Activated T-helper 1 cell treated with Interleukin-2 at 50 U/mL for 16 hours (primary cell): Measurements from ENCODE around the gene ZNF782.
"Not testable (repeated sequence)": the region's sequence is repeated elsewhere in the genome, so short reads cannot be mapped to it uniquely, and the experiment has no call there.

Source experiments
- DNase-seq: peaks from one replicate; pipeline ENCODE4 v3.0.0-alpha.2; 2020; ENCODE audit warnings: low read depth

The ZNF782 gene

DNA sequence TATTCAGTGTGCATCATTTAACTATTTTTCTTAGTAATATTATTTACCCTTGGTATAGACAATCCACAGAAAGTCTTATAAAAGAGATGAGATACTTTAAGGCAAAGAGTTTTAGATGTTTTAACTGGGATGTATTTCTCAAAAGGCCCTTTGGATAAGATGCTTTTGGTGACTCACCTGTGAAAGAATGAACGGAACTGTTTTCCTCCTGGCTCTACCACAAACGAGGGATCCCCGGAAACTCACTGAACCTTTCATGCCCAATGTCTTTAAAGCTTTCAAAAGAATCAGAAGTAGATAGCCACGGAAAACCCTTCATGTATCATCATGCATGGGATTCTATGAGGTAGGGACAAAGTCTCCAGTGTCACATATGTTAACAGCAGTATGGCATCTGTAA is 1.6 kb downstream of the ZNF782 start:
- no peak for DNase-seq

DNA sequence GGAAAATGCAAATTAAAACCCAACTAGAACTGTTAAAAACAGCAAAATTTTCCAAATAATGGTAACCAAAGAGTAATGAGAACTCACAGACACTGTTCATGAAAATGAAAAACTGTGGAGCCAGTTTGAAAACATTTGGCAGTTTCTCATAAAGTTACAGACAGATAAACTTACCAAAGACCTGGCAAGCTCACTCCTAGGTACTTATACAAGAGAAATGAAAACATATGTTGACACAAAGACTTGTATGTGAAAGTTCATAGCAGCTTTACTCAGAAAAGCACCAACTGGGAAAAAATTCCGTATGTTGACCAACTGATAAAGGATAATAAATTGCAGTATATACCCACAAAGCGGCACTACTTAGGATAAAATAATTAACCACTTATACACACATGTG is 10.3 kb downstream of the ZNF782 start:
- DNase-seq: no peak

DNA sequence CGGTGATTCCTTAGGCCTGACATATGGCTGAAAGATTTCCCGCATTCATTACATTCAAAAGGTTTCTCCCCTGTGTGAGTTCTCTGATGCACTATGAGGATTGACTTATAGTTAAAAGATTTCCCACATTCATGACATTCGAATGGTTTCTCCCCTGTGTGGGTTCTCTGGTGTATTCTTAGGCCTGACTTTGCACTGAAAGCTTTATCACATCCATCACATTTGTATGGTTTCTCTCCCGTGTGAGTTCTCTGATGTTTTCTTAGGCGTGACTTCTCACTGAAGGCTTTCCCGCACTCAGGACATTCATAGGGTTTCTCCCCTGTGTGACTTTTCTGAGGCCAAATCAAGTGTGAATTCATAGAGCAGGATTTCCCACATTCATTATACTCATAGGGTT is 35.8 kb downstream of the ZNF782 start:
- DNase-seq: no peak

DNA sequence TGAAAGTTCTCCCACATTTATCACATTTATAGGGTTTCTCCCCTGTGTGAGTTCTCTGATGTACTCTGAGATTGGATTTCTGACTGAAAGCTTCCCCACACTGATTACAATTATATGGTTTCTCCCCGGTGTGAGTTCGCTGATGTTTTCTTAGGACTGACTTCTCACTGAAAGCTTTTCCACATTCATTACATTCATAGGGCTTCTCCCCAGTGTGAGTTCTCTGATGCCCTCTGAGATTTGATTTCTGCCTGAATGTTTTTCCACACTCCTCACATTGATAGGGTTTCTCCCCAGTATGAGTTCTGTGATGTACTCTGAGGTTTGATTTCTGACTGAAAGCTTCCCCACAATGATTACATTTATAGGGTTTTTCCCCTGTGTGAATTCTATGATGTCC is 36.3 kb downstream of the ZNF782 start:
- DNase-seq: no peak

DNA sequence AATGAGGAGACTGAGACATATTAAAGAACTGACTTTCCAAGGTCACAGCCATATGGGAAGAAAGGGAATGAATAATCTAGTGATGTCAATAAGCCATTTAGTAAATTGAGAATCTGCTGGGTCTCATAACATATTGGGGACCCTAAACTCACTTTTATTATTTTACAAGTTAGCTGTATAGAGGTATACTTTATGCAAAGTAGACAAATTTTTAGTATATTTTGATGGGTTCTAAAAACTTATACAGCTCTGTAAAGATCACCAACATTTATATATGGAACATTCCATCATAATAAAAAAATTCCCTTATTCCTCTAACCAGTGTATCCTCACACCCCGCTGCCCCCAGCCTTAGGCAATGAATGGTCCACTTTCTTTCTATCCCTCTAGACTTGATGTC is 40.7 kb downstream of the ZNF782 start:
- DNase-seq: no peak

DNA sequence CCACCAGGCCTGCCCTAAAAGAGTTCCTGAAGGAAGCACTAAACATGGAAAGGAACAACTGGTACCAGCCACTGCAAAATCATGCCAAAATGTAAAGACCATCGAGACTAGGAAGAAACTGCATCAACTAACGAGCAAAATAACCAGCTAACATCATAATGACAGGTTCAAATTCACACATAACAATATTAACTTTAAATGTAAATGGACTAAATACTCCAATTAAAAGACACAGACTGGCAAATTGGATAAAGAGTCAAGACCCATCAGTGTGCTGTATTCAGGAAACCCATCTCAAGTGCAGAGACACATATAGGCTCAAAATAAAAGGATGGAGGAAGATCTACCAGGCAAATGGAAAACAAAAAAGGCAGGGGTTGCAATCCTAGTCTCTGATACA is 55.4 kb downstream of the ZNF782 start:
- DNase-seq: not testable (repeated sequence)

DNA sequence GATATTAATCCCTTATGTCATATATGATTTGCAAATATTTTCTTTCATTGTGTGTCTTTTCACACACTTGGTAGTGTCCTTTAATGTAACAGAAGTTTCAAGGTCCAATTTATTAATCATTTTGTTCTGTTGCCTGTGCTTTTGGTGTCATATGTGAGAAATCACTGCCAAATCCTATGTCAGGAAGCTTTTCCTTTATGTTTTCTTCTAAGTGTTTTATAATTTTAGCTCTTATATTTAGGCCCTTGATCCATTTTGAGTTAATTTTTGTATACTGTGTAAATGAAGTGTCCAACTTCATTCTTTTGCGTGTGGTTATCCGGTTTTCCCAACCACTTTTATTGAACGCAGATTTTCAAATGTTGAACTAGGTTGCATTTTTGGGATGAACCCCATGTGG is 70.3 kb downstream of the ZNF782 start:
- DNase-seq: no peak

DNA sequence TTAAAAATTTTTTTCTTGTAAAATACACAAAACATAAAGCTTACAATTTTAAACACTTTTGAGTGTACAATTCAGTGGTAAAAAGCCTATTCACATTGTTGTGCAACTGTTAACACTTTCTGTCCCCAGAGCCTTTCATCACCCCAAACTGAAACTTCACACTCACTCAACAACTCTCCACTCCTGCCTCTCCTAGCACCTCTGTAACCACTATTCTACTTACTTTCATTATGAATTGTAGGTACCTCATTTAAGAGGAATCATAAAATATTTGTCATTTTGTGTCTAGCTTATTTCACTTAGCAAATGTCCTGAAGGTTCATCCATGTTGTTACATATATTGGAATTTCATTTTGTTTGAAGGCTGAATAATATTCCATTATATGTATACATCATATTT is 72.1 kb downstream of the ZNF782 start:
- DNase-seq: no peak

DNA sequence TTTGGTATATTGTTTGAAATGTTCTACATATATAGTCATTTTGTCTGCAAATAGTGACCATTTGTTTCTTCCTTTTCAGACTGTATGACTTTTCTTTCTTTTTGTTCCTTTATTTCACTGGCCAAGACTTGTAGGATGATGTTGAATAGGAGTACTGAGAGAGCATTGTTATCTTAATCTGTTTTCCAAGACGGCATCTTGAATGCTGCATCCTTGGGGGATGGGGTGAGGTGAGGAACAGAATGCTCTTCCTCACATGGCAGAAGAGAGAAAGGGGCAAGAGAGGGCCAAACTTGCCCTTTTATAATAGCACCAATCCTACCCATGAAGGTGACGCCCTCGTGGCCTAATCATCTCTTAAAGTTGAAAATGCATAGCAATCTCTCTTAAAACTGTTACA is 72.8 kb downstream of the ZNF782 start:
- DNase-seq: no peak

DNA sequence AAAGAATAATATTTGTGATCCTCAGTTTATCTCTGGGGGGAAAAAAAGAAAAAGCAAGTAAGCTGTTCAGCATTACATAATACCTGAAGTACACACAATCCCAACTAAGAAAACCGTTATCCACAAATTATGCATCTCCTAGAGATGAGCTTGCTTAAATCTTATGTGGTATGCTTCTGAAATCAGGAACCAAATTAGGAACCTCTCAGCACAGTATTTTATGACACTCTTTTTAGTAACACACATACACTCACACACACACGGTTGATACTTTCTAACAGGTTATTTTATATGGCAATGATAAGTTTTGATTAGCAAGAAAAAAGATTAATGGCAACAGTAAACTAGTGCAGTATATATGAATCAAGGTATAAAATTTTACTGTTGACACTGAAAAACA is 75.2 kb downstream of the ZNF782 start:
- DNase-seq: no peak

DNA sequence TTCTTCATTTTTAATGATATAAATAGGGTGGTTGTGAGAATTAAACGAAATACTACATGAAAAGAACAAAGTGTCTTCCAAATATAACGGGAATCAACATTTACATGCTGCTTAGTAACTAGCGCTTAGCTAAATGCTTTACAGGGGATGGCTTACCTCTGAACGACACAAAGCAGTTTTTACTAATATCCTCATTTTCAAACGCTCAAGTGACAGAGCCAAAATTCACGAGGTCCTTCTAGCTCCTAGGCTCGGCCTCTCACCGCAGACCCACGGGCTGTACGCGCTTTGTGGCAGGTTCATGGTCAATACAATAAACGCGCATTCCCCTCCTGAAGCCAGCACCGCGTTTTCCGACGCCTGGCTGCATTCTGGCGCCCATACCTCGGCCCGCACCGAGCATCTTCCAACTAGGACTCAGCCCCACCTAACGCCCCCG is 76.9 kb downstream of the ZNF782 start:
- DNase-seq: no peak

DNA sequence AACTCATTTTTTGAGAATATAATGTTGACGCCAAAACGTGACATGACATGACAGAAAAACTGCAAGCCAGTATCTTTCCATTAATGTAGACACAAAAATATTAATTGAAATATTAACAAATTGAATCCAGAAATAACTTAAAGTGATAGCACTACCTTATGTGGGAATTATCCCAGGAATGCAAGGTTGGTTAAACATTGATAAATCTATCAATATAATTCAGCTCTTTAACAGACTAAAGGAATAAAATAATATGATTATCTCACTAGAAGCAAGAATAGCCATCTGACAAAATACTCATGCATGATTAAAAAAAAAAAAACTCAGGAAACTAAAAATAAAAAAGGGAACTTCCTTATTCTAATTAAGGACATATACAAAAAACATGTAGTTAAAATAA is 83.2 kb downstream of the ZNF782 start:
- DNase-seq: no peak

DNA sequence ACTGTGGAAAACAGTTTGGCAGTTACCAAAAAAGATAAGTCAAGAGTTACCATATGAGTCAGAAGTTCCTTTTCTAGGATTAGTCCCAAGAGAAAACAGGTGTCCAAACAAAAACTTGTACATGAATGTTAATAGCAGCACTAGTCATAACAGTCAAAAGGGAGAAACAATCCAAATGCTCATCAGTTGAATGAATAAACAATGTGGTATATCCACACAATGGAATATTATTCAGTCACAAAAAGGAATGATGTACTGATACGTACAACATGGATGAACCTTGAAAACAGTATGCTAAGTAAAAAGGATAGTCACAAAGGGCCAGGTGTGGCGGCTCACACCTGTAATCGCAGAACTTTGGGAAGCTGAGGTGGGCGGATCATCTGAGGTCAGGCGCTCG is 84.3 kb downstream of the ZNF782 start:
- DNase-seq: no peak
